Stimulated activated CD4-positive, alpha-beta T cell treated with anti-CD3 and anti-CD28 coated beads, Interleukin-2, amount 100 ng/mL, for 4 hours (primary cell): ENCODE measurements around the gene CRTAP.
"Not testable (repeated sequence)": the region's sequence is repeated elsewhere in the genome, so short reads cannot be mapped to it uniquely, and the experiment has no call there.

Experiments used
- DNase-seq: peaks from one replicate; pipeline ENCODE4 v3.0.0-alpha.2; 2020; ENCODE audit warnings: low read depth

CRTAP gene

GRCh38 chr3:33179132-33179531 is 65.3 kb downstream of the CRTAP start:
- no peak for DNase-seq

- DNase-seq = no peak
Observed at GRCh38 chr3:33181229-33181628, 67.4 kb downstream of the CRTAP start.

- DNase-seq = not testable (repeated sequence)
Observed at GRCh38 chr3:33181641-33182040, 67.8 kb downstream of the CRTAP start.

- DNase-seq = no peak
Observed at GRCh38 chr3:33184863-33185262, 71.0 kb downstream of the CRTAP start.

- no peak for DNase-seq
Observed at GRCh38 chr3:33186524-33187367, 72.9 kb downstream of the CRTAP start.

- DNase-seq = no peak
Observed at GRCh38 chr3:33187368-33187634, 73.5 kb downstream of the CRTAP start.

- DNase-seq = no peak
Observed at GRCh38 chr3:33194303-33194702, 80.5 kb downstream of the CRTAP start.

- DNase-seq = no peak
Observed at GRCh38 chr3:33196538-33196937, 82.7 kb downstream of the CRTAP start.
